K562 (cell line): ENCODE results near the gene KCNB1. TPM values are rescaled to one million over a fixed set of nuclear protein-coding genes. Genes with fewer than 3 reads are reported as not detected.

Source experiments
- ADNP ChIP-seq: fragments of 200-800 bp; sonication (Bioruptor generic); IDR thresholded peaks from 2 replicates; pipeline ENCODE4 v1.6.1; 2016; ENCODE audit warnings: missing genetic modification characterization, missing compliant biosample characterization
- CBFA2T3 ChIP-seq: fragments of 450-650 bp; IDR thresholded peaks from 2 replicates; pipeline ENCODE4 v1.6.1; 2017
- FOSL1 ChIP-seq: fragments of 200-800 bp; sonication (Bioruptor generic); conservative IDR thresholded peaks from 2 replicates; pipeline ENCODE4 v1.6.1; 2016; ENCODE audit warnings: missing genetic modification characterization, missing compliant biosample characterization
- FOXJ3 ChIP-seq: sonication (generic); formaldehyde crosslinking; IDR thresholded peaks from 2 replicates; pipeline ENCODE4 v1.4.0; 2020; ENCODE audit warnings: mild to moderate bottlenecking, missing genetic modification reagents
- FOXP1 ChIP-seq: sonication (generic); formaldehyde crosslinking; IDR thresholded peaks from 2 replicates; pipeline ENCODE4 v1.8.0; 2022; ENCODE audit warnings: mild to moderate bottlenecking, missing genetic modification reagents
- JUN ChIP-seq, 2 experiments: sonication (generic) in 1 of 2; formaldehyde crosslinking in 1 of 2; IDR thresholded peaks; 2 replicates each; pipeline versions ENCODE4 v1.6.1 to v1.8.0; 2012 to 2022; ENCODE audit warnings: borderline replicate concordance in 2 of 2, mild to moderate bottlenecking in 2 of 2, improper control_type of control experiment in 1 of 2, low read depth in 1 of 2, low read length in 1 of 2, missing genetic modification reagents in 1 of 2
- KLF1 ChIP-seq: fragments of 450-650 bp; IDR thresholded peaks from 2 replicates; pipeline ENCODE4 v1.6.1; 2016; ENCODE audit warnings: missing genetic modification characterization, missing compliant biosample characterization
- LARP7 ChIP-seq: fragments of 450-650 bp; IDR thresholded peaks from 2 replicates; pipeline ENCODE4 v1.6.1; 2016
- ZNF766 ChIP-seq: fragments of 200-800 bp; sonication (Bioruptor generic); conservative IDR thresholded peaks from 2 replicates; pipeline ENCODE4 v1.6.1; 2016; ENCODE audit warnings: missing genetic modification characterization, missing compliant biosample characterization
- polyA plus RNA-seq, 8 experiments: library from polyadenylated mRNA; depleted of rRNA in 4 of 8; stranded (reverse) in 5 of 8; unstranded in 3 of 8; fragments of >200 nt; fragmentation: Nextera tagmentation in 2 of 8; fragmentation: Illumina TruSeq in 1 of 8; extraction: Ambion mirVana in 2 of 8; extraction: Trizol in 1 of 8; gene quantifications; 2 replicates each; pipeline versions ENCODE4 v1.2.1 to v1.2.3, GENCODE V29; 2011 to 2014; ENCODE audit warnings: inconsistent platforms in 1 of 8, missing spikeins in 1 of 8
- total RNA-seq, 7 experiments: library from RNA; depleted of rRNA in 6 of 7; stranded (reverse); fragments of >200 nt in 6 of 7; fragmentation: Illumina TruSeq in 2 of 7; extraction: Trizol in 2 of 7; gene quantifications; 2 replicates each; pipeline versions ENCODE4 v1.2.1 to v1.2.3, GENCODE V29; 2011 to 2021; ENCODE audit warnings: low replicate concordance in 1 of 7
- TF ChIP-seq, protein P1 (sequence below): fragments of 450-650 bp; IDR thresholded peaks from 2 replicates; pipeline ENCODE4 v1.6.1; 2016; ENCODE audit warnings: low read depth, mild to moderate bottlenecking, moderate library complexity
- TF ChIP-seq, protein P2 (sequence below): fragments of 450-650 bp; formaldehyde crosslinking; IDR thresholded peaks from 2 replicates; pipeline ENCODE4 v1.4.0; 2020; ENCODE audit warnings: mild to moderate bottlenecking, moderate library complexity
- TF ChIP-seq, protein P3 (sequence below), 2 experiments: fragments of 450-650 bp; formaldehyde crosslinking in 1 of 2; IDR thresholded peaks; 2 replicates each; pipeline versions ENCODE4 v1.4.0 to v1.6.1; 2014 to 2020; ENCODE audit warnings: mild to moderate bottlenecking in 2 of 2, borderline replicate concordance in 1 of 2, low read depth in 1 of 2
- TF ChIP-seq, protein P4 (sequence below): fragments of 250-450 bp; sonication (Bioruptor Pico); IDR thresholded peaks from 2 replicates; pipeline ENCODE4 v1.8.0; 2021; ENCODE audit warnings: moderate library complexity, mild to moderate bottlenecking, inconsistent platforms
- TF ChIP-seq, protein P5 (sequence below): fragments of 250-450 bp; sonication (Bioruptor Pico); IDR thresholded peaks from 2 replicates; pipeline ENCODE4 v1.8.0; 2022; ENCODE audit warnings: moderate library complexity, mild to moderate bottlenecking, inconsistent platforms

KCNB1 gene
- total and polyA plus RNA-seq, 9 of the 15 experiments (the other 6 are each of a cell fraction or from before 2014, with no cell fraction given) = 0.01 to 0.06 TPM; not detected in 7

DNA sequence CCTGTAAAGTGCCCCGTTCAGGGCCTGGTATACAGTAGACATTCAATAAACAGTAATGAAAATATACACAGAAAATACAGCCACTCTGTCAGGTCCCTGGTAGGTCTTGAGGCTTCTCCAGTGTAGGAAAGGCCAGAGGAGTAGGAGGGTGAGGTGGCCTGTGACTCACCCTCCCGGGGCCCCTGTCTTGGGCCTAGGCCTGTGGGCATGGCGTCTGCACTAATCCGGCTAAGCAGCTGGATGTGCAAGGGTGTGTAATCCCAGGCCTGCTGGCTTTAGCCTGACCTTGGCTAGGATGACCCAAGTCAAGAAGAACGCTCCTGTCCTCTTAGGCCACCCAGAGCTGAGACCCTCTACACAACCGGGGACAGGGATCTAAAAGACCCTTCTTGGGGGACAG is 84.9 kb downstream of the KCNB1 start (continued):
- TF ChIP-seq FOXP1 (CRISPR knock-in tag) (no peak), ZNF766 (CRISPR knock-in tag) (no peak), CBFA2T3 (peak; percentile 26; the same call in 1 of the 2 replicates), JUN (IDR thresholded peaks at IDR 0.05; ENCODE audit: borderline replicate concordance, low read depth, low read length) (0 out of 2 replicates have a peak, but pooled peaks have one; percentile 48), JUN (CRISPR knock-in tag; IDR thresholded peaks at IDR 0.05; ENCODE audit: borderline replicate concordance) (no peak), ADNP (tag) (no peak), FOSL1 (peak; percentile 87), FOXJ3 (CRISPR knock-in tag) (no peak), KLF1 (no peak), LARP7 (no peak)
- TF ChIP-seq, protein P1, sequence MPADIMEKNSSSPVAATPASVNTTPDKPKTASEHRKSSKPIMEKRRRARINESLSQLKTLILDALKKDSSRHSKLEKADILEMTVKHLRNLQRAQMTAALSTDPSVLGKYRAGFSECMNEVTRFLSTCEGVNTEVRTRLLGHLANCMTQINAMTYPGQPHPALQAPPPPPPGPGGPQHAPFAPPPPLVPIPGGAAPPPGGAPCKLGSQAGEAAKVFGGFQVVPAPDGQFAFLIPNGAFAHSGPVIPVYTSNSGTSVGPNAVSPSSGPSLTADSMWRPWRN = no peak
- TF ChIP-seq, protein P2, sequence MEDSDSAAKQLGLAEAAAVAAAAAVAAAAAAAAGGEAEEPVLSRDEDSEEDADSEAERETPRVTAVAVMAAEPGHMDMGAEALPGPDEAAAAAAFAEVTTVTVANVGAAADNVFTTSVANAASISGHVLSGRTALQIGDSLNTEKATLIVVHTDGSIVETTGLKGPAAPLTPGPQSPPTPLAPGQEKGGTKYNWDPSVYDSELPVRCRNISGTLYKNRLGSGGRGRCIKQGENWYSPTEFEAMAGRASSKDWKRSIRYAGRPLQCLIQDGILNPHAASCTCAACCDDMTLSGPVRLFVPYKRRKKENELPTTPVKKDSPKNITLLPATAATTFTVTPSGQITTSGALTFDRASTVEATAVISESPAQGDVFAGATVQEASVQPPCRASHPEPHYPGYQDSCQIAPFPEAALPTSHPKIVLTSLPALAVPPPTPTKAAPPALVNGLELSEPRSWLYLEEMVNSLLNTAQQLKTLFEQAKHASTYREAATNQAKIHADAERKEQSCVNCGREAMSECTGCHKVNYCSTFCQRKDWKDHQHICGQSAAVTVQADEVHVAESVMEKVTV (CRISPR knock-in tag) = no peak
- TF ChIP-seq, protein P3, sequence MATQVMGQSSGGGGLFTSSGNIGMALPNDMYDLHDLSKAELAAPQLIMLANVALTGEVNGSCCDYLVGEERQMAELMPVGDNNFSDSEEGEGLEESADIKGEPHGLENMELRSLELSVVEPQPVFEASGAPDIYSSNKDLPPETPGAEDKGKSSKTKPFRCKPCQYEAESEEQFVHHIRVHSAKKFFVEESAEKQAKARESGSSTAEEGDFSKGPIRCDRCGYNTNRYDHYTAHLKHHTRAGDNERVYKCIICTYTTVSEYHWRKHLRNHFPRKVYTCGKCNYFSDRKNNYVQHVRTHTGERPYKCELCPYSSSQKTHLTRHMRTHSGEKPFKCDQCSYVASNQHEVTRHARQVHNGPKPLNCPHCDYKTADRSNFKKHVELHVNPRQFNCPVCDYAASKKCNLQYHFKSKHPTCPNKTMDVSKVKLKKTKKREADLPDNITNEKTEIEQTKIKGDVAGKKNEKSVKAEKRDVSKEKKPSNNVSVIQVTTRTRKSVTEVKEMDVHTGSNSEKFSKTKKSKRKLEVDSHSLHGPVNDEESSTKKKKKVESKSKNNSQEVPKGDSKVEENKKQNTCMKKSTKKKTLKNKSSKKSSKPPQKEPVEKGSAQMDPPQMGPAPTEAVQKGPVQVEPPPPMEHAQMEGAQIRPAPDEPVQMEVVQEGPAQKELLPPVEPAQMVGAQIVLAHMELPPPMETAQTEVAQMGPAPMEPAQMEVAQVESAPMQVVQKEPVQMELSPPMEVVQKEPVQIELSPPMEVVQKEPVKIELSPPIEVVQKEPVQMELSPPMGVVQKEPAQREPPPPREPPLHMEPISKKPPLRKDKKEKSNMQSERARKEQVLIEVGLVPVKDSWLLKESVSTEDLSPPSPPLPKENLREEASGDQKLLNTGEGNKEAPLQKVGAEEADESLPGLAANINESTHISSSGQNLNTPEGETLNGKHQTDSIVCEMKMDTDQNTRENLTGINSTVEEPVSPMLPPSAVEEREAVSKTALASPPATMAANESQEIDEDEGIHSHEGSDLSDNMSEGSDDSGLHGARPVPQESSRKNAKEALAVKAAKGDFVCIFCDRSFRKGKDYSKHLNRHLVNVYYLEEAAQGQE (IDR thresholded peaks at IDR 0.05; ENCODE audit: borderline replicate concordance) = 0 out of 2 replicates have a peak, but pooled peaks have one; percentile 7
- TF ChIP-seq, protein P3 (CRISPR knock-in tag; IDR thresholded peaks at IDR 0.05; ENCODE audit: low read depth) = no peak
- TF ChIP-seq, protein P4, sequence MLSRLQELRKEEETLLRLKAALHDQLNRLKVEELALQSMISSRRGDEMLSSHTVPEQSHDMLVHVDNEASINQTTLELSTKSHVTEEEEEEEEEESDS (CRISPR knock-in tag) = no peak
- TF ChIP-seq, protein P5, sequence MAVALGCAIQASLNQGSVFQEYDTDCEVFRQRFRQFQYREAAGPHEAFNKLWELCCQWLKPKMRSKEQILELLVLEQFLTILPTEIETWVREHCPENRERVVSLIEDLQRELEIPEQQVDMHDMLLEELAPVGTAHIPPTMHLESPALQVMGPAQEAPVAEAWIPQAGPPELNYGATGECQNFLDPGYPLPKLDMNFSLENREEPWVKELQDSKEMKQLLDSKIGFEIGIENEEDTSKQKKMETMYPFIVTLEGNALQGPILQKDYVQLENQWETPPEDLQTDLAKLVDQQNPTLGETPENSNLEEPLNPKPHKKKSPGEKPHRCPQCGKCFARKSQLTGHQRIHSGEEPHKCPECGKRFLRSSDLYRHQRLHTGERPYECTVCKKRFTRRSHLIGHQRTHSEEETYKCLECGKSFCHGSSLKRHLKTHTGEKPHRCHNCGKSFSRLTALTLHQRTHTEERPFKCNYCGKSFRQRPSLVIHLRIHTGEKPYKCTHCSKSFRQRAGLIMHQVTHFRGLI (CRISPR knock-in tag) = no peak
